Measurements from ENCODE around the gene PRXL2B. TPM values are rescaled to one million over a fixed set of nuclear protein-coding genes. Genes with fewer than 3 reads are reported as not detected.

Gene PRXL2B
- total and polyA plus RNA-seq, 10 of the 15 experiments (the other 5 are each of a cell fraction or from before 2014, with no cell fraction given): 0.44 to 5.6 (median 4.0) TPM

DNA sequence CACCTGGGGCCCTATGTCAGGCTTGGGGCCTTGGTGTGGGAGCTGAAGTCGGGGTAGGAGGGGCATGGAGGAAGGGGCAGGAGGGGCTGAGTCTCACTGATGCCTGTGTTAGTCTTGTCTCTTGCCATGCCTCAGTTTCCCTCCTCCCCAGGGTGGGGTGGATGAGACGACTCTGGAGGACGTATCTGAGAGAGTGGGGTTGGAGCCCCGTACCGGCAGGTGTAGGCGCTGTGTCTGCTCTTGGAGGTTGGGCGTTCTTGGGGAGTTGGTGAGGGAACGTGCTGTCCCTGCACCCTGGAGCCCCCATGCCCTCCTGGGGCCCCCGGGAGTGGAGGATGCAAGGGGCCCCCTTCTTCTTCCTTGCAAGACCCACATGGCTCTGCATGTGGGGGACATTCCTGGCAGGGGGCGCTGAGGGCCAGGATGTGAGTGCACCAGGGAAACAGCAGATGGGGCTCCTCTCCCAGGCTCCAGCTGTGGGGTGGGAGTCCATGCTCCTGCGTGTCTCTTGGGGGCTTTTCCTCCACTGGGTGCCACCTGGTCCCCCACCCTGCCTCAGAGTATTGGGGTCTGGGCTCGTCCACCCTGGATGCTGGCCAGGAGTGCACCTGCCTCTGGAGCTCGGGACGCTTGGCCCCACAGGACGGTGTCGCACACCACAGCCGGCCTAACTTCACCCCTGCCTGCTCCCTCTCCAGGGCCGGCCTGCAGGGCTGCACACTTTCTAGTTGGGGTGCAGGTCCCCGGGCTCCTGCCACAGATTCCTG is 31.8 kb upstream of the PRXL2B start (continued):
- TF ChIP-seq, protein P1, sequence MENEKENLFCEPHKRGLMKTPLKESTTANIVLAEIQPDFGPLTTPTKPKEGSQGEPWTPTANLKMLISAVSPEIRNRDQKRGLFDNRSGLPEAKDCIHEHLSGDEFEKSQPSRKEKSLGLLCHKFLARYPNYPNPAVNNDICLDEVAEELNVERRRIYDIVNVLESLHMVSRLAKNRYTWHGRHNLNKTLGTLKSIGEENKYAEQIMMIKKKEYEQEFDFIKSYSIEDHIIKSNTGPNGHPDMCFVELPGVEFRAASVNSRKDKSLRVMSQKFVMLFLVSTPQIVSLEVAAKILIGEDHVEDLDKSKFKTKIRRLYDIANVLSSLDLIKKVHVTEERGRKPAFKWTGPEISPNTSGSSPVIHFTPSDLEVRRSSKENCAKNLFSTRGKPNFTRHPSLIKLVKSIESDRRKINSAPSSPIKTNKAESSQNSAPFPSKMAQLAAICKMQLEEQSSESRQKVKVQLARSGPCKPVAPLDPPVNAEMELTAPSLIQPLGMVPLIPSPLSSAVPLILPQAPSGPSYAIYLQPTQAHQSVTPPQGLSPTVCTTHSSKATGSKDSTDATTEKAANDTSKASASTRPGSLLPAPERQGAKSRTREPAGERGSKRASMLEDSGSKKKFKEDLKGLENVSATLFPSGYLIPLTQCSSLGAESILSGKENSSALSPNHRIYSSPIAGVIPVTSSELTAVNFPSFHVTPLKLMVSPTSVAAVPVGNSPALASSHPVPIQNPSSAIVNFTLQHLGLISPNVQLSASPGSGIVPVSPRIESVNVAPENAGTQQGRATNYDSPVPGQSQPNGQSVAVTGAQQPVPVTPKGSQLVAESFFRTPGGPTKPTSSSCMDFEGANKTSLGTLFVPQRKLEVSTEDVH (IDR thresholded peaks at IDR 0.05; ENCODE audit: low read depth, partially characterized antibody): no peak
- 0 out of 2 replicates have a peak, but pooled peaks have one; percentile 17 for TF ChIP-seq NBN (IDR thresholded peaks at IDR 0.05)
- 0 out of 2 replicates have a peak, but pooled peaks have one; percentile 21 for TF ChIP-seq RUNX3 (IDR thresholded peaks at IDR 0.05; ENCODE audit: low read length)
- 0 out of 2 replicates have a peak, but pooled peaks have one; percentile 45 for TF ChIP-seq TBL1XR1 (IDR thresholded peaks at IDR 0.05; ENCODE audit: low read depth, low read length)
- TF ChIP-seq DPF2 (IDR thresholded peaks at IDR 0.05): peak; percentile 25
- no peak for TF ChIP-seq HCFC1 (IDR thresholded peaks at IDR 0.05; ENCODE audit: low read length)
- TF ChIP-seq SMC3 (IDR thresholded peaks at IDR 0.05; ENCODE audit: borderline replicate concordance, low read length): peak; percentile 86
- TF ChIP-seq MEF2B (IDR thresholded peaks at IDR 0.05; ENCODE audit: partially characterized antibody, poor library complexity, severe bottlenecking): peak; percentile 16
- TF ChIP-seq SMARCA5 (IDR thresholded peaks at IDR 0.05): peak; percentile 62; the same call in 1 of the 2 replicates
- TF ChIP-seq LARP7 (IDR thresholded peaks at IDR 0.05): peak; percentile 45; the same call in 1 of the 2 replicates
- 0 out of 2 replicates have a peak, but pooled peaks have one; percentile 32 for TF ChIP-seq STAT1 (conservative IDR thresholded peaks at IDR 0.05)
- peak; percentile 88 for TF ChIP-seq RAD21 (IDR thresholded peaks at IDR 0.05; ENCODE audit: insufficient read depth, low read depth, low read length)
- no peak for TF ChIP-seq SREBF2 (IDR thresholded peaks at IDR 0.05; ENCODE audit: low read length)
- TF ChIP-seq MXI1 (IDR thresholded peaks at IDR 0.05; ENCODE audit: low read depth, low read length): peak; percentile 64
- no peak for TF ChIP-seq POLR2AphosphoS2 (IDR thresholded peaks at IDR 0.05; ENCODE audit: low read depth, low read length)
- TF ChIP-seq, protein P2, sequence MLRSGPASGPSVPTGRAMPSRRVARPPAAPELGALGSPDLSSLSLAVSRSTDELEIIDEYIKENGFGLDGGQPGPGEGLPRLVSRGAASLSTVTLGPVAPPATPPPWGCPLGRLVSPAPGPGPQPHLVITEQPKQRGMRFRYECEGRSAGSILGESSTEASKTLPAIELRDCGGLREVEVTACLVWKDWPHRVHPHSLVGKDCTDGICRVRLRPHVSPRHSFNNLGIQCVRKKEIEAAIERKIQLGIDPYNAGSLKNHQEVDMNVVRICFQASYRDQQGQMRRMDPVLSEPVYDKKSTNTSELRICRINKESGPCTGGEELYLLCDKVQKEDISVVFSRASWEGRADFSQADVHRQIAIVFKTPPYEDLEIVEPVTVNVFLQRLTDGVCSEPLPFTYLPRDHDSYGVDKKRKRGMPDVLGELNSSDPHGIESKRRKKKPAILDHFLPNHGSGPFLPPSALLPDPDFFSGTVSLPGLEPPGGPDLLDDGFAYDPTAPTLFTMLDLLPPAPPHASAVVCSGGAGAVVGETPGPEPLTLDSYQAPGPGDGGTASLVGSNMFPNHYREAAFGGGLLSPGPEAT (IDR thresholded peaks at IDR 0.05; ENCODE audit: low read depth): 0 out of 2 replicates have a peak, but pooled peaks have one; percentile 11

All from GM12878 (cell line).